MCF 10A (cell line): Measurements from ENCODE around the gene CNR2. TPM values are rescaled to one million over a fixed set of nuclear protein-coding genes. Genes with fewer than 3 reads are reported as not detected.
A peak's percentile ranks its signal among the peaks of the same experiment; 100 is the strongest.

Experiments used
- BruUV-seq: library from RNA; stranded (reverse); fragments of 400-500 nt; replicated peaks from 2 replicates; lab custom pipeline; 2021; lab: Mats Ljungman, UMichigan
- CTCF ChIA-PET: fragments of 300-600 bp; sonication (Branson Sonifier 250); formaldehyde crosslinking; extraction: SDS; loops from one replicate; lab custom pipeline; 2021; ENCODE audit warnings: antibody characterized with exemption, inconsistent platforms; lab: Yijun Ruan, JAX
- POLR2A ChIA-PET: fragments of 300-600, 350-650 bp; sonication (Branson Sonifier 250); formaldehyde crosslinking; extraction: SDS; loops from one replicate; lab custom pipeline; 2020; ENCODE audit warnings: antibody characterized with exemption, inconsistent platforms; lab: Yijun Ruan, JAX
- DNase-seq: peaks from one replicate; pipeline ENCODE4 v3.0.0-alpha.2; 2018; ENCODE audit not compliant: unreplicated experiment
- H3K27ac Mint-ChIP-seq: one replicate; pipeline ENCODE4 v1.8.0; 2022; ENCODE audit warnings: mild to moderate bottlenecking, low read depth, mixed read lengths; ENCODE audit not compliant: unreplicated experiment
- H3K27me3 Mint-ChIP-seq: one replicate; pipeline ENCODE4 v1.8.0; 2022; ENCODE audit warnings: mixed read lengths; ENCODE audit not compliant: insufficient read depth, unreplicated experiment
- H3K36me3 Mint-ChIP-seq: one replicate; pipeline ENCODE4 v1.8.0; 2022; ENCODE audit warnings: mild to moderate bottlenecking, moderate library complexity, mixed read lengths; ENCODE audit not compliant: insufficient read depth, unreplicated experiment
- H3K4me1 Mint-ChIP-seq: one replicate; pipeline ENCODE4 v1.8.0; 2022; ENCODE audit warnings: mixed read lengths; ENCODE audit not compliant: insufficient read depth, unreplicated experiment
- H3K4me3 Mint-ChIP-seq: one replicate; pipeline ENCODE4 v1.8.0; 2022; ENCODE audit warnings: mild to moderate bottlenecking, moderate library complexity, mixed read lengths; ENCODE audit not compliant: unreplicated experiment
- H3K9me3 Mint-ChIP-seq: one replicate; pipeline ENCODE4 v1.8.0; 2022; ENCODE audit warnings: mixed read lengths; ENCODE audit not compliant: unreplicated experiment
- intact Hi-C: fragments of 100-400 bp; cut with micrococcal nuclease; formaldehyde crosslinking; loops from 2 replicates; pipeline ENCODE4 v1.14.1; 2022
- total RNA-seq: library from RNA; stranded (reverse); gene quantifications from 2 replicates; pipeline ENCODE4 v1.2.3, GENCODE V29; 2022
- TF ChIP-seq, protein P1 (sequence below): fragments of 200-600 bp; IDR thresholded peaks from one replicate; pipeline ENCODE4 v1.8.0; 2022; ENCODE audit warnings: antibody characterized with exemption, mild to moderate bottlenecking; ENCODE audit not compliant: unreplicated experiment

CNR2 gene
- total RNA-seq, 1 experiment from 2014 or later, result not detected

DNA sequence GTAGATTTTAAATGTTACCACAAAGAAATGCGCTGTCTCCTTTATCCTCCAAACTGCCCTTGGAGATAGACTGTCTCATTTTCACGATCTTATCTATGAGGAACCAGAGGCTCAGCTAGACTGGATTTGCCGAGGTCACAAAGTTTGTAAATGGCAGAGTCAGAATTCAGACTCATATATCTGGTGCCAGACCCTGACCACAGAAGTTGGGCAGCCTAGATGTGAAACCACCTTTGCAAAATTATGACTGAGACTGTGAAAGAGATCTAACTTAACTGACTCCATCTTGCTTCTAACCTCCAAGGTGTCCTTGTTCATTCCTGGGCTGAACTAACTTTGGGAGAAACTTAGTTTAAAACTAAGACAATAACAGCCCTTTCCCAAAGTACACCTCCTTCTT lies 14.1 kb downstream of the CNR2 start:
- CTCF ChIA-PET, result no interaction called here
- Mint-ChIP-seq H3K4me3 (no peak overlapping the region), H3K27ac (no peak overlapping the region), H3K27me3 (peaks cover 24% of the 10 kb centered on the region), H3K36me3 (no peaks in the 10 kb centered on the region), H3K4me1 (peaks cover 6% of the 10 kb centered on the region), H3K9me3 (no peaks in the 10 kb centered on the region)
- DNase-seq, result no peak
- no TSS peak for BruUV-seq
- intact Hi-C loops, result no loop called here
- POLR2A ChIA-PET, result no interaction called here
- TF ChIP-seq, protein P1, sequence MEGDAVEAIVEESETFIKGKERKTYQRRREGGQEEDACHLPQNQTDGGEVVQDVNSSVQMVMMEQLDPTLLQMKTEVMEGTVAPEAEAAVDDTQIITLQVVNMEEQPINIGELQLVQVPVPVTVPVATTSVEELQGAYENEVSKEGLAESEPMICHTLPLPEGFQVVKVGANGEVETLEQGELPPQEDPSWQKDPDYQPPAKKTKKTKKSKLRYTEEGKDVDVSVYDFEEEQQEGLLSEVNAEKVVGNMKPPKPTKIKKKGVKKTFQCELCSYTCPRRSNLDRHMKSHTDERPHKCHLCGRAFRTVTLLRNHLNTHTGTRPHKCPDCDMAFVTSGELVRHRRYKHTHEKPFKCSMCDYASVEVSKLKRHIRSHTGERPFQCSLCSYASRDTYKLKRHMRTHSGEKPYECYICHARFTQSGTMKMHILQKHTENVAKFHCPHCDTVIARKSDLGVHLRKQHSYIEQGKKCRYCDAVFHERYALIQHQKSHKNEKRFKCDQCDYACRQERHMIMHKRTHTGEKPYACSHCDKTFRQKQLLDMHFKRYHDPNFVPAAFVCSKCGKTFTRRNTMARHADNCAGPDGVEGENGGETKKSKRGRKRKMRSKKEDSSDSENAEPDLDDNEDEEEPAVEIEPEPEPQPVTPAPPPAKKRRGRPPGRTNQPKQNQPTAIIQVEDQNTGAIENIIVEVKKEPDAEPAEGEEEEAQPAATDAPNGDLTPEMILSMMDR, result no peak

DNA sequence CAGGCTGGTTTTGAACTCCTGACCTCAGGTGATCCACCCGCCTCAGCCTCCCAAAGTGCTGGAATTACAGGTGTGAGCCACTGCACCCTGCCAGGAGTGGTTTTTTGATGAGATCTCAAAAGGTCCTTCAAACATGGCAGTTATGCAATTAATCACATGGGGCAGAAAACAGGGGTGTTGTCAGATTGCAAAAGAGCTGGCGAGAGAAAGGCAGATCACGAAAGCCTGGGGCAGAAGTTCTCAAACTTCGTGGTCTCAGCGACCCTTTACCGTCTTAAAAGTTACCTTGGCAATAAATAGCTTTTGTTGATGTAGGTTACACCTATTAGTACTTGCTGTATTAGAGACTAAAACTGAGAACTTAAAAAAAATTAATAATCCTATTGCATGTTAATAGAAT lies 16.1 kb downstream of the CNR2 start:
- H3K4me1 Mint-ChIP-seq, result peaks cover 6% of the 10 kb centered on the region
- H3K36me3 Mint-ChIP-seq, result no peaks in the 10 kb centered on the region
- peak; percentile 72 for DNase-seq
- BruUV-seq, result no TSS peak
- intact Hi-C loops, result no loop called here
- POLR2A ChIA-PET, result interaction anchor here (0.6 to 1.5 kb wide), 11 partner anchors 9 to 413 kb away, joined by 3 to 8 read pairs (median 4); partner anchors contain the start of genes ASAP3 and PNRC2
- TF ChIP-seq, protein P1, result no peak
- H3K27ac Mint-ChIP-seq, result no peak overlapping the region
- no peak overlapping the region for H3K4me3 Mint-ChIP-seq
- H3K9me3 Mint-ChIP-seq, result no peaks in the 10 kb centered on the region
- CTCF ChIA-PET, result interaction anchor here (0.8 to 1.8 kb wide), 3 partner anchors 20 to 343 kb away, joined by 3 to 8 read pairs (median 3); no protein-coding TSS in a partner anchor
- H3K27me3 Mint-ChIP-seq, result peaks cover 24% of the 10 kb centered on the region

DNA sequence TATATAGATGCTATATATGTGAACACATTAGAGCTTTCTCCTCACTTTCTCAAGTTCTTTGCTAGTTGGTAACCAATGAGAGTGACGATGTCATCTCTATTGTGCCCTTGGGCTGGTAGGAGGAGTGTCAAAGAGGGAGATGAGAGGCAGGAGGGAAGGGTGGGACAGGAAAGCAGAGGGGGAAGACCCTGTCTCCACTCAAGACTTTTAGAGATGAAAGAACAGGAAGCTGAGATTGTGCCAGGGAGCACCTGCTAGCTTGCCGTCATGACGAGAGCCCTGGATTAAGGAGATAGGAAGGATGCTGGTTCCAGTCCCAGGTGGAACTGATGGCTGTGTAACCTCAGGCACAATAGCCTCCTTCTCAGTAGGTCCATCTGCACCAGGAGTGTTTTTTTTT lies 16.7 kb downstream of the CNR2 start:
- no TSS peak for BruUV-seq
- TF ChIP-seq, protein P1, result no peak
- H3K9me3 Mint-ChIP-seq, result no peaks in the 10 kb centered on the region
- DNase-seq, result no peak
- H3K36me3 Mint-ChIP-seq, result no peaks in the 10 kb centered on the region
- POLR2A ChIA-PET, result interaction anchor here (0.6 to 1.5 kb wide), 5 partner anchors 10 to 151 kb away, joined by 3 to 8 read pairs (median 3); partner anchors contain the start of gene PNRC2
- CTCF ChIA-PET, result interaction anchor here (0.6 to 1.8 kb wide), 6 partner anchors 20 to 1077 kb away, joined by 3 to 8 read pairs (median 4); no protein-coding TSS in a partner anchor
- peaks cover 6% of the 10 kb centered on the region for H3K4me1 Mint-ChIP-seq
- intact Hi-C loops, result no loop called here
- H3K27ac Mint-ChIP-seq, result no peak overlapping the region
- H3K4me3 Mint-ChIP-seq, result no peak overlapping the region
- peaks cover 20% of the 10 kb centered on the region for H3K27me3 Mint-ChIP-seq

DNA sequence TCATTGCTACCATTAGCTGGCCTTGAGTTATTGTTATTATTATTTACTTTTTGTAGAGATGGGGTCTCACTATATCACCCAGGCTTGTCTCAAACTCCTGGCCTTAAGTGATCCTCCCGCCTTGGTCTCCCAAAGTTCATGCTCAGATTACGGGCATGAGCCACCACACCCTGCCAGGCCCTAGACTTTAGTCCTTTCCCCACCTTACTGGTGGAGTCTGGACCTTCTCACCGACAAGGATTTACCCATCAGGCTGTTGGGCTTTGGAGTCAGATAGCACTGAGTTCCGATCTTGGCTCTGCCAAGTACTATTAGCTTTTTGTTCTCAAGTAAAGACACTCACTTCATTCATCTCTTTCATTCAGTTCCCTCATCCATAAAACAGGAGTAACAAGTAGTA lies 17.2 kb downstream of the CNR2 start:
- Mint-ChIP-seq H3K27me3 (peaks cover 15% of the 10 kb centered on the region), H3K4me1 (peaks cover 6% of the 10 kb centered on the region), H3K4me3 (no peak overlapping the region), H3K27ac (no peak overlapping the region), H3K36me3 (no peaks in the 10 kb centered on the region), H3K9me3 (no peaks in the 10 kb centered on the region)
- CTCF ChIA-PET, result interaction anchor here (0.5 to 1.8 kb wide), 6 partner anchors 21 to 1076 kb away, joined by 3 to 8 read pairs (median 4); no protein-coding TSS in a partner anchor
- POLR2A ChIA-PET, result interaction anchor here (0.6 to 1.1 kb wide), 4 partner anchors 10 to 528 kb away, joined by 3 read pairs; partner anchors contain the start of gene RPL11
- TF ChIP-seq, protein P1, result no peak
- intact Hi-C loops, result no loop called here
- BruUV-seq, result no TSS peak
- DNase-seq, result no peak
